PC-3 (cell line): ENCODE measurements around the gene CRIM1. TPM values are rescaled to one million over a fixed set of nuclear protein-coding genes. Genes with fewer than 3 reads are reported as not detected.

Experiments used
- ATAC-seq: fragments of 200-7000 bp; cut with Tn5 transposase; 2 replicates; pipeline ENCODE4 v1.9.1; 2020; ENCODE audit warnings: mild to moderate bottlenecking, moderate library complexity
- BruUV-seq: library from RNA; stranded (reverse); fragments of 400-500 nt; replicated peaks from 2 replicates; lab custom pipeline; 2021; lab: Mats Ljungman, UMichigan
- CTCF ChIA-PET: fragments of 300-600 bp; sonication (Branson Sonifier 250); formaldehyde crosslinking; loops from one replicate; lab custom pipeline; 2022; ENCODE audit warnings: antibody characterized with exemption; lab: Charles Lee
- POLR2A ChIA-PET: fragments of 300-600 bp; sonication (Branson Sonifier 250); formaldehyde crosslinking; loops from one replicate; lab custom pipeline; 2022; ENCODE audit warnings: antibody characterized with exemption; ENCODE audit not compliant: unreplicated experiment; lab: Charles Lee
- DNase-seq: peaks from one replicate; pipeline ENCODE4 v3.0.0-alpha.2; 2015
- H2AFZ ChIP-seq: fragments of 300-600 bp; sonication (generic); 2 replicates; pipeline ENCODE4 v1.6.0; 2016; ENCODE audit warnings: antibody characterized with exemption, low read length
- H3F3A ChIP-seq: fragments of 300-600 bp; sonication (generic); one replicate; pipeline ENCODE4 v1.6.0; 2017; ENCODE audit warnings: antibody characterized with exemption, low read length, control low read depth, mild to moderate bottlenecking; ENCODE audit not compliant: unreplicated experiment
- H3K27ac ChIP-seq: fragments of 300-600 bp; sonication (generic); 2 replicates; pipeline ENCODE4 v1.5.1; 2016; ENCODE audit warnings: mild to moderate bottlenecking, low read length
- H3K27me3 ChIP-seq: fragments of 300-600 bp; sonication (generic); 2 replicates; pipeline ENCODE4 v1.6.1; 2016; ENCODE audit warnings: low read length, mixed read lengths
- H3K36me3 ChIP-seq: fragments of 300-600 bp; sonication (generic); 2 replicates; pipeline ENCODE4 v1.6.1; 2016; ENCODE audit warnings: low read depth, mixed run types, low read length, mixed read lengths
- H3K4me1 ChIP-seq: fragments of 300-600 bp; sonication (generic); 2 replicates; pipeline ENCODE4 v1.5.1; 2016; ENCODE audit warnings: low read length; ENCODE audit not compliant: insufficient read depth
- H3K4me2 ChIP-seq: fragments of 300-600 bp; sonication (generic); 2 replicates; pipeline ENCODE4 v1.6.0; 2016; ENCODE audit warnings: low read length
- H3K4me3 ChIP-seq: fragments of 300-600 bp; sonication (generic); 2 replicates; pipeline ENCODE4 v1.5.1; 2016; ENCODE audit warnings: mild to moderate bottlenecking, low read length, mixed read lengths
- H3K79me2 ChIP-seq: fragments of 300-600 bp; sonication (generic); 2 replicates; pipeline ENCODE4 v1.6.1; 2017; ENCODE audit warnings: low read length, mixed read lengths
- H3K9ac ChIP-seq: fragments of 300-600 bp; sonication (generic); 2 replicates; pipeline ENCODE4 v1.6.0; 2016; ENCODE audit warnings: mild to moderate bottlenecking, low read length
- H3K9me2 ChIP-seq: fragments of 300-600 bp; sonication (generic); replicated peaks from 2 replicates; pipeline ENCODE4 v1.6.1; 2016; ENCODE audit warnings: mixed run types, low read length, mixed read lengths
- H3K9me3 ChIP-seq: fragments of 300-600 bp; sonication (generic); 2 replicates; pipeline ENCODE4 v1.6.1; 2016; ENCODE audit warnings: low read length, mixed read lengths
- H4K20me1 ChIP-seq: fragments of 300-600 bp; sonication (generic); 2 replicates; pipeline ENCODE4 v1.6.1; 2016; ENCODE audit warnings: low read length, mixed read lengths
- EZH2 ChIP-seq: fragments of 300-600 bp; sonication (generic); IDR thresholded peaks from one replicate; pipeline ENCODE4 v1.6.1; 2017; ENCODE audit warnings: antibody characterized with exemption, mild to moderate bottlenecking, low read length; ENCODE audit not compliant: unreplicated experiment
- EZH2phosphoT487 ChIP-seq: fragments of 300-600 bp; sonication (generic); IDR thresholded peaks from 2 replicates; pipeline ENCODE4 v1.6.1; 2018; ENCODE audit warnings: mild to moderate bottlenecking, antibody characterized with exemption, low read length, borderline replicate concordance
- intact Hi-C: fragments of 100-400 bp; cut with micrococcal nuclease; formaldehyde crosslinking; loops from 2 replicates; pipeline ENCODE4 v1.9.0; 2023
- total RNA-seq: library from RNA; depleted of rRNA; stranded (reverse); fragments of >200 nt; gene quantifications from 2 replicates; pipeline ENCODE4 v1.2.3, GENCODE V29; 2014
- TF ChIP-seq, protein P1 (sequence below): fragments of 300-600 bp; sonication (generic); conservative IDR thresholded peaks from 2 replicates; pipeline ENCODE4 v1.5.1; 2017; ENCODE audit warnings: antibody characterized with exemption, low read depth, mild to moderate bottlenecking, low read length

Gene CRIM1
- total RNA-seq, 1 experiment from 2014 or later: 70.7 TPM

DNA sequence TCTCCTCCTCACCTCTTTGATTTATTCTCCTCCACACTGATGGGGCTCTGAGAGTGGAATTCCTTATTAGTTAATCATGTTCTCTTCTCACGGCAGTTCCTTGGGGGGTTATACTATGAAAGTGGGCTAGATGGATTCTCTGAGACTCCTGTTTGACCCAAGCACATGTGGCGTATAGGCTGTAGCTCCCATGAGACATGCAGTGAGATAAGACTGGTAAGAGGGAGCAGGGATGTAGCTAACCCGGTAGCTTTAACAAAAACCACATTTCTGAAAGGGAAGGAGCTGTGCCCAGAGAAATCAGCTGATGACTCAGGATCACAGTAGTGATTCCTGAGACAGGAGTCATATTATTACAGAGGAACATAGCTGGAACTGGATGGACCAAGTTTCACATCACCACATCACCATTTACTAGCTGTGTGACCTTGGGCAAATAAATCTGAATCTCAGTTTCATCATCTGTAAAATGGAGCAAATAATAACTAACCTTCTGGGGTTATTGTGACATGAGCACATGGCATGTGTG lies 82.9 kb downstream of the CRIM1 start:
- H3K9me2 ChIP-seq: no peaks in the 10 kb centered on the region
- TF ChIP-seq EZH2phosphoT487: no peak
- TF ChIP-seq, protein P1, sequence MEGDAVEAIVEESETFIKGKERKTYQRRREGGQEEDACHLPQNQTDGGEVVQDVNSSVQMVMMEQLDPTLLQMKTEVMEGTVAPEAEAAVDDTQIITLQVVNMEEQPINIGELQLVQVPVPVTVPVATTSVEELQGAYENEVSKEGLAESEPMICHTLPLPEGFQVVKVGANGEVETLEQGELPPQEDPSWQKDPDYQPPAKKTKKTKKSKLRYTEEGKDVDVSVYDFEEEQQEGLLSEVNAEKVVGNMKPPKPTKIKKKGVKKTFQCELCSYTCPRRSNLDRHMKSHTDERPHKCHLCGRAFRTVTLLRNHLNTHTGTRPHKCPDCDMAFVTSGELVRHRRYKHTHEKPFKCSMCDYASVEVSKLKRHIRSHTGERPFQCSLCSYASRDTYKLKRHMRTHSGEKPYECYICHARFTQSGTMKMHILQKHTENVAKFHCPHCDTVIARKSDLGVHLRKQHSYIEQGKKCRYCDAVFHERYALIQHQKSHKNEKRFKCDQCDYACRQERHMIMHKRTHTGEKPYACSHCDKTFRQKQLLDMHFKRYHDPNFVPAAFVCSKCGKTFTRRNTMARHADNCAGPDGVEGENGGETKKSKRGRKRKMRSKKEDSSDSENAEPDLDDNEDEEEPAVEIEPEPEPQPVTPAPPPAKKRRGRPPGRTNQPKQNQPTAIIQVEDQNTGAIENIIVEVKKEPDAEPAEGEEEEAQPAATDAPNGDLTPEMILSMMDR: no peak
- no peak for TF ChIP-seq EZH2
- ChIA-PET POLR2A (interaction anchor here (0.6 to 0.7 kb wide), 2 partner anchors 72 to 83 kb away, joined by 5 to 6 read pairs; partner anchors contain the start of gene CRIM1), CTCF (interaction anchor here (0.6 to 0.9 kb wide), 3 partner anchors 47 to 85 kb away, joined by 3 read pairs; no protein-coding TSS in a partner anchor)
- peak overlapping the region; percentile 46 for H3K9ac ChIP-seq
- BruUV-seq: no TSS peak
- H3K27ac ChIP-seq: peak overlapping the region; percentile 82
- peaks cover 27% of the 10 kb centered on the region for H3K4me1 ChIP-seq
- peak; percentile 92 for ATAC-seq
- 0 out of 2 replicates have a peak, but pooled peaks cover 3% of the 10 kb centered on the region for H4K20me1 ChIP-seq
- H3K27me3 ChIP-seq: no peaks in the 10 kb centered on the region
- peak; percentile 93 for DNase-seq
- H3K4me2 ChIP-seq: peak overlapping the region; percentile 63
- peaks cover 19% of the 10 kb centered on the region; the same call in 1 of the 2 replicates for H3K36me3 ChIP-seq
- H3K4me3 ChIP-seq: 0 out of 2 replicates have a peak overlapping the region, but pooled peaks have one; percentile 18
- peaks cover 4% of the 10 kb centered on the region for H3F3A ChIP-seq
- peak overlapping the region; percentile 48 for H2AFZ ChIP-seq
- intact Hi-C loops: loop anchor here (2.0 to 5.0 kb wide), 2 partner anchors 66 to 80 kb away; no protein-coding TSS in a partner anchor
- H3K9me3 ChIP-seq: no peaks in the 10 kb centered on the region
- H3K79me2 ChIP-seq: peaks cover 62% of the 10 kb centered on the region

DNA sequence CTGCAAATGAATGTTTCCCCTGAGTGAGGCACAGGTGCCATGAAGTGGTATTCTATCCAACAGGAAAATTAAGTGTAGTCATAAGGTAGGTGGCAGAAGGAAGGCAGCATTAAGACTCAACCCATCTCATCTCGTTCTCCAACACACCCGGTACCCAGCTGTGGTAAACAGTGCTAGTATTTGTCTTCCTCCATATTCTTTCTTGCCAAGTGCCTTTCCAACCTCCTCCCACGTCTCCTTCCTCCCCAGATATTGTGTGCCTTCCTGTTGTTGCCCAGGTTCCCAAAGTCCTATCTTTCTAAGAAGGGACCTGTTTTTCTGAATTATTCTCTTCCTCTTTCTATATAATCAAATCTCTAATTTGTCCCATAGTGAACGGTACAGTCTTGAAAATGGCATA lies 83.5 kb downstream of the CRIM1 start:
- CTCF ChIA-PET: interaction anchor here (0.7 kb wide), 1 partner anchor 71 kb away, joined by 3 read pairs; no protein-coding TSS in a partner anchor
- Histone ChIP-seq H3K27me3 (no peaks in the 10 kb centered on the region), H3K4me1 (peaks cover 27% of the 10 kb centered on the region), H4K20me1 (0 out of 2 replicates have a peak, but pooled peaks cover 3% of the 10 kb centered on the region), H3K9me3 (no peaks in the 10 kb centered on the region), H3K4me3 (no peak overlapping the region), H3K27ac (peak overlapping the region; percentile 82), H3K9ac (no peak overlapping the region), H3K4me2 (no peak overlapping the region; the same call in 1 of the 2 replicates), H3K9me2 (no peaks in the 10 kb centered on the region), H3K79me2 (peaks cover 56% of the 10 kb centered on the region), H2AFZ (no peak overlapping the region), H3K36me3 (peaks cover 24% of the 10 kb centered on the region; the same call in 1 of the 2 replicates), H3F3A (peaks cover 4% of the 10 kb centered on the region)
- DNase-seq (no peak), ATAC-seq (no peak)
- no peak for TF ChIP-seq EZH2
- no TSS peak for BruUV-seq
- intact Hi-C loops: loop anchor here (2.0 to 5.0 kb wide), 2 partner anchors 67 to 80 kb away; no protein-coding TSS in a partner anchor
- POLR2A ChIA-PET: interaction anchor here (0.6 to 0.7 kb wide), 2 partner anchors 72 to 83 kb away, joined by 5 to 6 read pairs; partner anchors contain the start of gene CRIM1

DNA sequence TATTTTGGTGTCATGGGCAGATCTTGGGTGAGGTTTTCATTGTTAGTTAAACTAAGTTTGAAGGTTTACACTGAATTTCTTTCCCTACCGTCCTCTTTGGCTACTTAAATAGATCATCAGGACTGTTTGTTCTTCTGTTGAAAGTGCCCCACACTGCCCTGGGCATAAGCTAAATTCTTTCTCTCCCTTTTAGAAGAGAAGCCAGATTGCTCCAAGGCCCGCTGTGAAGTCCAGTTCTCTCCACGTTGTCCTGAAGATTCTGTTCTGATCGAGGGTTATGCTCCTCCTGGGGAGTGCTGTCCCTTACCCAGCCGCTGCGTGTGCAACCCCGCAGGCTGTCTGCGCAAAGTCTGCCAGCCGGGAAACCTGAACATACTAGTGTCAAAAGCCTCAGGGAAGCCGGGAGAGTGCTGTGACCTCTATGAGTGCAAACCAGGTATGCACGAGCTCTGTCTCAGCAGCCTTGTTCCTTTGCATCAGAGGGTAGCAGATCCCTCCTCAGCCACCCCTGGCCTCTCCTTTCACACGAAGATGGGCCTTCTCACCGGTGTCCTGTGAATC lies 85.6 kb downstream of the CRIM1 start:
- Histone ChIP-seq H3K36me3 (peaks cover 38% of the 10 kb centered on the region; the same call in 1 of the 2 replicates), H4K20me1 (0 out of 2 replicates have a peak, but pooled peaks cover 3% of the 10 kb centered on the region), H3K27ac (peak overlapping the region; percentile 16; the same call in 1 of the 2 replicates), H3F3A (peaks cover 4% of the 10 kb centered on the region), H3K9me3 (no peaks in the 10 kb centered on the region), H3K4me1 (peaks cover 27% of the 10 kb centered on the region), H3K79me2 (peaks cover 36% of the 10 kb centered on the region), H3K9ac (no peak overlapping the region), H2AFZ (no peak overlapping the region), H3K4me3 (no peak overlapping the region), H3K4me2 (no peak overlapping the region), H3K27me3 (no peaks in the 10 kb centered on the region), H3K9me2 (no peaks in the 10 kb centered on the region)
- BruUV-seq: no TSS peak
- DNase-seq (no peak), ATAC-seq (no peak)
- ChIA-PET POLR2A (no interaction called here), CTCF (no interaction called here)
- TF ChIP-seq, protein P1: no peak
- TF ChIP-seq EZH2phosphoT487 (no peak), EZH2 (no peak)
- intact Hi-C loops: no loop called here
